ENCODE measurements around the gene P2RY14.

Gene P2RY14

GRCh38 chr3:151289445-151289844, 11.1 kb upstream of the P2RY14 start:
- Histone ChIP-seq H3K4me3 (ENCODE audit: low read length) (no peak overlapping the region), H3K9ac (ENCODE audit: low read length) (no peak overlapping the region), H3K4me2 (ENCODE audit: low read length) (peak overlapping the region; percentile 41), H3K27me3 (ENCODE audit: low read depth, low read length) (no peaks in the 10 kb centered on the region), H3K4me1 (ENCODE audit: low read length) (peaks cover 12% of the 10 kb centered on the region), H3K36me3 (replicated peaks; ENCODE audit: low read depth, low read length) (no peaks in the 10 kb centered on the region), H3K9me3 (ENCODE audit: insufficient read depth, low read length) (no peaks in the 10 kb centered on the region), H2AFZ (ENCODE audit: low read depth, low read length) (no peak overlapping the region), H4K20me1 (ENCODE audit: insufficient read depth, low read length) (no peaks in the 10 kb centered on the region), H3K79me2 (ENCODE audit: low read length) (no peaks in the 10 kb centered on the region), H3K27ac (ENCODE audit: low read length) (no peak overlapping the region)
- no peak for TF ChIP-seq EZH2phosphoT487 (IDR thresholded peaks at IDR 0.05; ENCODE audit: low read depth)
- TF ChIP-seq, protein P1, sequence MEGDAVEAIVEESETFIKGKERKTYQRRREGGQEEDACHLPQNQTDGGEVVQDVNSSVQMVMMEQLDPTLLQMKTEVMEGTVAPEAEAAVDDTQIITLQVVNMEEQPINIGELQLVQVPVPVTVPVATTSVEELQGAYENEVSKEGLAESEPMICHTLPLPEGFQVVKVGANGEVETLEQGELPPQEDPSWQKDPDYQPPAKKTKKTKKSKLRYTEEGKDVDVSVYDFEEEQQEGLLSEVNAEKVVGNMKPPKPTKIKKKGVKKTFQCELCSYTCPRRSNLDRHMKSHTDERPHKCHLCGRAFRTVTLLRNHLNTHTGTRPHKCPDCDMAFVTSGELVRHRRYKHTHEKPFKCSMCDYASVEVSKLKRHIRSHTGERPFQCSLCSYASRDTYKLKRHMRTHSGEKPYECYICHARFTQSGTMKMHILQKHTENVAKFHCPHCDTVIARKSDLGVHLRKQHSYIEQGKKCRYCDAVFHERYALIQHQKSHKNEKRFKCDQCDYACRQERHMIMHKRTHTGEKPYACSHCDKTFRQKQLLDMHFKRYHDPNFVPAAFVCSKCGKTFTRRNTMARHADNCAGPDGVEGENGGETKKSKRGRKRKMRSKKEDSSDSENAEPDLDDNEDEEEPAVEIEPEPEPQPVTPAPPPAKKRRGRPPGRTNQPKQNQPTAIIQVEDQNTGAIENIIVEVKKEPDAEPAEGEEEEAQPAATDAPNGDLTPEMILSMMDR (IDR thresholded peaks at IDR 0.05; ENCODE audit: low read depth, low read length), result no peak

- no peaks in the 10 kb centered on the region for H3K27me3 ChIP-seq (ENCODE audit: low read depth, low read length)
- no peak overlapping the region for H3K4me3 ChIP-seq (ENCODE audit: low read length)
- H3K27ac ChIP-seq (ENCODE audit: low read length), result no peak overlapping the region
- no peaks in the 10 kb centered on the region for H4K20me1 ChIP-seq (ENCODE audit: insufficient read depth, low read length)
- H3K9ac ChIP-seq (ENCODE audit: low read length), result no peak overlapping the region
- H2AFZ ChIP-seq (ENCODE audit: low read depth, low read length), result no peak overlapping the region
- no peak for TF ChIP-seq EZH2phosphoT487 (IDR thresholded peaks at IDR 0.05; ENCODE audit: low read depth)
- TF ChIP-seq, protein P1 (IDR thresholded peaks at IDR 0.05; ENCODE audit: low read depth, low read length), result no peak
- no peaks in the 10 kb centered on the region for H3K79me2 ChIP-seq (ENCODE audit: low read length)
- peaks cover 17% of the 10 kb centered on the region for H3K4me1 ChIP-seq (ENCODE audit: low read length)
- no peak overlapping the region for H3K4me2 ChIP-seq (ENCODE audit: low read length)
- H3K9me3 ChIP-seq (ENCODE audit: insufficient read depth, low read length), result no peaks in the 10 kb centered on the region
- no peaks in the 10 kb centered on the region for H3K36me3 ChIP-seq (replicated peaks; ENCODE audit: low read depth, low read length)
Measured at GRCh38 chr3:151285940-151286339, 7.6 kb upstream of the P2RY14 start.

DNA sequence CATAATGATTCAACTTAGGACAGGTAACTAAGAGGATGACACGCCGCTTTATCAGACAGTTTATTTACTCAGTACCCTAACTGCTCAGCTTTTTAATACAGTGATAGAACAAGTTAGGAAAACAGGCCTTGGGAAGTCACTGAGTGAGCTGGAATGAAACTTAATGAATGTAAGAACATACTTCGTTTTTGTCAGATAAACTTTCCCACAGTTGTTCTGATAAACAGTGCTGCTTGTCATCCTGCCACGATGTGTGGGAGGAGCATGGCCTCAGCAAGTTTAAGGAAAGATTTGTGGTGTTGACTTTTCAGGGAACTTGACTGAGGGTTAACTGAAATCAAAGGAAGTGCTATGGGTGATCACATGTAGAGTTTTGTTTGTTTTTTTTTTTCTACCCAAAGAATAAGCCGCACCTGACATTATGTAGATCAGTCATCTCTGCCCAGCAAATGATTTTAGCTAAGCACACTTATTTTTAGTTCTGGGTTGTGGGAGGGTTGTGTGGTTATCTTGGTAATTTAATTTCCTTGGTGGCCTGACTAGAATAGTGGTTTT, 5.6 kb upstream of the P2RY14 start:
- H3K9ac ChIP-seq (ENCODE audit: low read length), result no peak overlapping the region
- H3K27ac ChIP-seq (ENCODE audit: low read length), result no peak overlapping the region
- H3K79me2 ChIP-seq (ENCODE audit: low read length), result no peaks in the 10 kb centered on the region; the same call in 1 of the 2 replicates
- no peak overlapping the region for H2AFZ ChIP-seq (ENCODE audit: low read depth, low read length)
- peaks cover 28% of the 10 kb centered on the region for H3K4me1 ChIP-seq (ENCODE audit: low read length)
- TF ChIP-seq, protein P1 (IDR thresholded peaks at IDR 0.05; ENCODE audit: low read depth, low read length), result no peak
- TF ChIP-seq EZH2phosphoT487 (IDR thresholded peaks at IDR 0.05; ENCODE audit: low read depth), result no peak
- H3K27me3 ChIP-seq (ENCODE audit: low read depth, low read length), result no peaks in the 10 kb centered on the region
- H3K9me3 ChIP-seq (ENCODE audit: insufficient read depth, low read length), result no peaks in the 10 kb centered on the region
- no peaks in the 10 kb centered on the region for H4K20me1 ChIP-seq (ENCODE audit: insufficient read depth, low read length)
- no peak overlapping the region for H3K4me3 ChIP-seq (ENCODE audit: low read length)
- no peak overlapping the region for H3K4me2 ChIP-seq (ENCODE audit: low read length)
- H3K36me3 ChIP-seq (replicated peaks; ENCODE audit: low read depth, low read length), result no peaks in the 10 kb centered on the region

GRCh38 chr3:151283387-151283786, 5.0 kb upstream of the P2RY14 start:
- Histone ChIP-seq H3K79me2 (ENCODE audit: low read length) (peaks cover 4% of the 10 kb centered on the region; the same call in 1 of the 2 replicates), H3K9ac (ENCODE audit: low read length) (no peak overlapping the region), H3K4me3 (ENCODE audit: low read length) (no peak overlapping the region), H3K4me1 (ENCODE audit: low read length) (peaks cover 28% of the 10 kb centered on the region), H3K27ac (ENCODE audit: low read length) (no peak overlapping the region), H3K4me2 (ENCODE audit: low read length) (no peak overlapping the region), H2AFZ (ENCODE audit: low read depth, low read length) (no peak overlapping the region), H3K27me3 (ENCODE audit: low read depth, low read length) (no peaks in the 10 kb centered on the region), H3K9me3 (ENCODE audit: insufficient read depth, low read length) (no peaks in the 10 kb centered on the region), H3K36me3 (replicated peaks; ENCODE audit: low read depth, low read length) (no peaks in the 10 kb centered on the region), H4K20me1 (ENCODE audit: insufficient read depth, low read length) (no peaks in the 10 kb centered on the region)
- no peak for TF ChIP-seq EZH2phosphoT487 (IDR thresholded peaks at IDR 0.05; ENCODE audit: low read depth)
- TF ChIP-seq, protein P1 (IDR thresholded peaks at IDR 0.05; ENCODE audit: low read depth, low read length), result no peak
